Measurements from ENCODE around the gene CEP57. TPM values are rescaled to one million over a fixed set of nuclear protein-coding genes. Genes with fewer than 3 reads are reported as not detected.
A peak's percentile ranks its signal among the peaks of the same experiment; 100 is the strongest.

The CEP57 gene
- total and polyA plus RNA-seq, 2 of the 13 experiments (the other 11 are each of a cell fraction or from before 2014, with no cell fraction given) = 34.3 to 59.4 TPM

DNA sequence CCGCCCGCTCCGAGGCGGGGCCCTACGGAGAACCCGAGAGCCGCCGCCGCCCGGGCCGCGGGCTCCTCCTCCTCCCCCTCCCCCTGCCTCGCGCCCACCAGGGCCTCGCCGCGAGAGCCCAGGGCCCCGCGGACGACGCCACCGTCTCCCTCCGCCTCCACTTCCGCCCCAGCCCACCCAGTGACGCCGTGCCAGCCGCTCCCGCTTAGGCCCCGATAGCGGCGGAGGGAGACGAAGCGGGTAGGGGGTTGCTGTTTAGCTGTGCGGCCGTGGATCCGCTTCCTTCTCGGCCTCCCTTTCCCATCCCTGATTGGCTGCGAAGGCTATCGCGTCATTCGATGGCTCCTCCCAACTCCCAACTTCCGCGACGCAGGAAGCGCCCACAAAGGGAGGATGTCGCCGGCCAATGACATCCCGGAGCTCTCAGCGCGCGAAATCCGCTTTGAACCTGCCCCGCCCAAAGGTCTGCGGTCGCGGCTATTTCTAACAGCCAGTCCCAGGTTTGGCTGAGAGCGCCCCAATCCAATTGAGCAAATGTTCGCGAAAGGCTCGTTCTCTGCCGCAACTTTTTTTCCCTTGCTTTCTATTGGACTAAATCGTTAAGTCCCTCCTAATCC lies 684 bp upstream of the CEP57 start, which contains the start of gene FAM76B (continued):
- TF ChIP-seq, protein P1, sequence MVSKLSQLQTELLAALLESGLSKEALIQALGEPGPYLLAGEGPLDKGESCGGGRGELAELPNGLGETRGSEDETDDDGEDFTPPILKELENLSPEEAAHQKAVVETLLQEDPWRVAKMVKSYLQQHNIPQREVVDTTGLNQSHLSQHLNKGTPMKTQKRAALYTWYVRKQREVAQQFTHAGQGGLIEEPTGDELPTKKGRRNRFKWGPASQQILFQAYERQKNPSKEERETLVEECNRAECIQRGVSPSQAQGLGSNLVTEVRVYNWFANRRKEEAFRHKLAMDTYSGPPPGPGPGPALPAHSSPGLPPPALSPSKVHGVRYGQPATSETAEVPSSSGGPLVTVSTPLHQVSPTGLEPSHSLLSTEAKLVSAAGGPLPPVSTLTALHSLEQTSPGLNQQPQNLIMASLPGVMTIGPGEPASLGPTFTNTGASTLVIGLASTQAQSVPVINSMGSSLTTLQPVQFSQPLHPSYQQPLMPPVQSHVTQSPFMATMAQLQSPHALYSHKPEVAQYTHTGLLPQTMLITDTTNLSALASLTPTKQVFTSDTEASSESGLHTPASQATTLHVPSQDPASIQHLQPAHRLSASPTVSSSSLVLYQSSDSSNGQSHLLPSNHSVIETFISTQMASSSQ (IDR thresholded peaks at IDR 0.05; ENCODE audit: low read depth) = no peak
- TF ChIP-seq, protein P1 (CRISPR knock-in tag; IDR thresholded peaks at IDR 0.05; ENCODE audit: borderline replicate concordance) = 0 out of 2 replicates have a peak, but pooled peaks have one; percentile 71
- TF ChIP-seq RELA (CRISPR knock-in tag; IDR thresholded peaks at IDR 0.05) = peak; percentile 30; the same call in 1 of the 2 replicates
- TF ChIP-seq PAF1 (CRISPR knock-in tag; IDR thresholded peaks at IDR 0.05) = no peak
- TF ChIP-seq, protein P2, sequence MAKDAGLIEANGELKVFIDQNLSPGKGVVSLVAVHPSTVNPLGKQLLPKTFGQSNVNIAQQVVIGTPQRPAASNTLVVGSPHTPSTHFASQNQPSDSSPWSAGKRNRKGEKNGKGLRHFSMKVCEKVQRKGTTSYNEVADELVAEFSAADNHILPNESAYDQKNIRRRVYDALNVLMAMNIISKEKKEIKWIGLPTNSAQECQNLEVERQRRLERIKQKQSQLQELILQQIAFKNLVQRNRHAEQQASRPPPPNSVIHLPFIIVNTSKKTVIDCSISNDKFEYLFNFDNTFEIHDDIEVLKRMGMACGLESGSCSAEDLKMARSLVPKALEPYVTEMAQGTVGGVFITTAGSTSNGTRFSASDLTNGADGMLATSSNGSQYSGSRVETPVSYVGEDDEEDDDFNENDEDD (CRISPR knock-in tag; IDR thresholded peaks at IDR 0.05; ENCODE audit: borderline replicate concordance) = peak; percentile 98
- TF ChIP-seq ZNF720 (CRISPR knock-in tag; IDR thresholded peaks at IDR 0.05) = no peak
- peak; percentile 89 for TF ChIP-seq CBFB (CRISPR knock-in tag; IDR thresholded peaks at IDR 0.05)
- no peak for TF ChIP-seq NKX3-1 (CRISPR knock-in tag; IDR thresholded peaks at IDR 0.05)
- TF ChIP-seq ZNF850 (CRISPR knock-in tag; conservative IDR thresholded peaks at IDR 0.05) = no peak
- TF ChIP-seq, protein P3, sequence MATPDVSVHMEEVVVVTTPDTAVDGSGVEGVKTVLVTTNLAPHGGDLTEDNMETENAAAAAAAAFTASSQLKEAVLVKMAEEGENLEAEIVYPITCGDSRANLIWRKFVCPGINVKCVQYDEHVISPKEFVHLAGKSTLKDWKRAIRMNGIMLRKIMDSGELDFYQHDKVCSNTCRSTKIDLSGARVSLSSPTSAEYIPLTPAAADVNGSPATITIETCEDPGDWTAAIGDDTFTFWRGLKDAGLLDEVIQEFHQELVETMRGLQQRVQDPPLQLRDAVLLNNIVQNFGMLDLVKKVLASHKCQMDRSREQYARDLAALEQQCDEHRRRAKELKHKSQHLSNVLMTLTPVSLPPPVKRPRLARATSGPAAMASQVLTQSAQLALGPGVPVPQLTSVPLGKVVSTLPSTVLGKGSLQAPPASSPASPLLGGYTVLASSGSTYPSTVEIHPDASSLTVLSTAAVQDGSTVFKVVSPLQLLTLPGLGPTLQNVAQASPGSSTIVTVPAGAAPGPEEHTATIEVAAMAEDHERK (CRISPR knock-in tag; IDR thresholded peaks at IDR 0.05; ENCODE audit: low read depth) = peak; percentile 69
- TF ChIP-seq ZNF761 (CRISPR knock-in tag; conservative IDR thresholded peaks at IDR 0.05) = no peak
- no peak for TF ChIP-seq ADNP (CRISPR knock-in tag; IDR thresholded peaks at IDR 0.05)
- peak; percentile 61; the same call in 1 of the 2 replicates for TF ChIP-seq RFX5 (IDR thresholded peaks at IDR 0.05; ENCODE audit: low read depth, low read length)
- TF ChIP-seq, protein P4, sequence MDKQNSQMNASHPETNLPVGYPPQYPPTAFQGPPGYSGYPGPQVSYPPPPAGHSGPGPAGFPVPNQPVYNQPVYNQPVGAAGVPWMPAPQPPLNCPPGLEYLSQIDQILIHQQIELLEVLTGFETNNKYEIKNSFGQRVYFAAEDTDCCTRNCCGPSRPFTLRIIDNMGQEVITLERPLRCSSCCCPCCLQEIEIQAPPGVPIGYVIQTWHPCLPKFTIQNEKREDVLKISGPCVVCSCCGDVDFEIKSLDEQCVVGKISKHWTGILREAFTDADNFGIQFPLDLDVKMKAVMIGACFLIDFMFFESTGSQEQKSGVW (CRISPR knock-in tag; IDR thresholded peaks at IDR 0.05; ENCODE audit: borderline replicate concordance) = no peak
- TF ChIP-seq EP300 (IDR thresholded peaks at IDR 0.05; ENCODE audit: low read depth in 2 of 2, low read length in 2 of 2) = peak in 1 of 2 experiments; percentile 62; a peak in 2 of 4 replicates
- peak; percentile 68 for TF ChIP-seq EP300 (CRISPR knock-in tag; IDR thresholded peaks at IDR 0.05; ENCODE audit: borderline replicate concordance)
- TF ChIP-seq, protein P5, sequence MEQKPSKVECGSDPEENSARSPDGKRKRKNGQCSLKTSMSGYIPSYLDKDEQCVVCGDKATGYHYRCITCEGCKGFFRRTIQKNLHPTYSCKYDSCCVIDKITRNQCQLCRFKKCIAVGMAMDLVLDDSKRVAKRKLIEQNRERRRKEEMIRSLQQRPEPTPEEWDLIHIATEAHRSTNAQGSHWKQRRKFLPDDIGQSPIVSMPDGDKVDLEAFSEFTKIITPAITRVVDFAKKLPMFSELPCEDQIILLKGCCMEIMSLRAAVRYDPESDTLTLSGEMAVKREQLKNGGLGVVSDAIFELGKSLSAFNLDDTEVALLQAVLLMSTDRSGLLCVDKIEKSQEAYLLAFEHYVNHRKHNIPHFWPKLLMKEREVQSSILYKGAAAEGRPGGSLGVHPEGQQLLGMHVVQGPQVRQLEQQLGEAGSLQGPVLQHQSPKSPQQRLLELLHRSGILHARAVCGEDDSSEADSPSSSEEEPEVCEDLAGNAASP (CRISPR knock-in tag; IDR thresholded peaks at IDR 0.05; ENCODE audit: borderline replicate concordance) = no peak
